GM19328 (cell line): ENCODE measurements around the gene CHURC1.
"Not testable (repeated sequence)": the region's sequence is repeated elsewhere in the genome, so short reads cannot be mapped to it uniquely, and the experiment has no call there.

Experiments
- ATAC-seq: cut with Tn5 transposase; IDR thresholded peaks from one replicate; pipeline ENCODE4 v1.9.1; 2021; ENCODE audit warnings: mild to moderate bottlenecking, moderate library complexity; ENCODE audit not compliant: unreplicated experiment

Gene CHURC1

DNA sequence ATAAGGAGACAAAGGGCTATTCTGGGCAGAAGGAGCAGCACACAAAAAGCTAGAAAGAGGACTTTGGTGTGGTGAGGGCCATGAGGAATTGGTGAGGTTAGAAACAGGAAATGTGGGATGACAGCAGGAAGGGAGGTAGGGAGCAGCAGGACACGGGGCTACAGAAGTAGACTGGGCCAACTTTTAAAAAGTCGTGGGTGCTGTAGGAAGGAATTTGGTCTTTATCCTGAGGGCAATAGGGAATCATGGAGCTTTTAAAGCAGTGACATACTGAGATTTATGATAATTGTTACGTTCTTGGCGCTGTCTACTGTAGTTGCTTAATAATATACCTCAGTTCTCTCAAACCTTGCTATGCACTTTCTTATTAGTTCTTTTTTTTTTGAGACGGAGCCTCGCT lies 8.2 kb upstream of the CHURC1 start:
- no peak for ATAC-seq

DNA sequence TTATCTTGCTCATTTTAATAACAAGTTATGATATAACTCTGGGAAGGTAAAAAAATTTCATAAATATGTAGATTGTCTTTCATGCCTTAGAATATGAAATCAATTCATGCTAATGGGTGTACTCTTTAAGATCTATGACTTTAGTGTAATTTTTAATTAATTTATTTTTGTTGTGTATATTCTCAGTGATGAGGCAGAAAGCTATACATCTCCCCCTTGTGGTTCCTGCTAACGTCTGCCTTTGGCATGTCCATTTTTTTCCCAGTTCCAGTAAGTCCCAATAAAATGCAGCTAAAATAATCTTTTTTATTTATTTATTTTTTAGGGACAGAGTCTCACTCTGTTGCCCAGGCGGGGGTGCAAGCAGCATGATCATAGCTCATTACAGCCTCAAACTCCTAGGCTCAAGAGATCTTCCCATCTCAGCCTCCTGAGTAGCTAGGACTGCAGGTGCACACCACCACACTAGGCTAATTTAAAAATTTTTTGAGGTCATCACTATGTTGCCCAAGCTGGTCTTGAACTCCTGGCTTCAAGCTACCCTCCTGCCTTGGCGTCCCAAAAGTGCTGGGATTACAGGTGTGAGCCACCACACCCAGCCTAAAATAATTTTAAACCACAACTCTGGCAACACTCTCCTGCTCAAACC lies 3.3 kb upstream of the CHURC1 start:
- no peak for ATAC-seq

DNA sequence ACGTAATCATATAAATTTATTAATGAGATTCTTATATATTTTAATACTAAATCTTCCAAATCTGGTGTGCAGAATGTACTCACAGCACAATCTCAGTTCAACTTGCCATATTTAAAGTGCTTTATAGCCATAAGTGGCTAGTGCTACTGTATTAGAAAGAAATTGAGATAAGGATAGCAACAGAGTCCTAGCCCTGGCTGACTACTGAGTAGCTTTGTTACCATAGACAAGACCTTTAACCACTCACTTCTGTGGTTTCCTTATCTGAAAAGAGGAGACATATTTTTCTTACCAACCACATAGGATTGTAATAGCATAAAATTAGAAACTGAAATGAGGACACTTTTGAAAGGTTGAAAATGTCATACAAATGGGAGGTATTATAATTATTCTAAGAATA lies 2.0 kb upstream of the CHURC1 start:
- ATAC-seq: no peak

DNA sequence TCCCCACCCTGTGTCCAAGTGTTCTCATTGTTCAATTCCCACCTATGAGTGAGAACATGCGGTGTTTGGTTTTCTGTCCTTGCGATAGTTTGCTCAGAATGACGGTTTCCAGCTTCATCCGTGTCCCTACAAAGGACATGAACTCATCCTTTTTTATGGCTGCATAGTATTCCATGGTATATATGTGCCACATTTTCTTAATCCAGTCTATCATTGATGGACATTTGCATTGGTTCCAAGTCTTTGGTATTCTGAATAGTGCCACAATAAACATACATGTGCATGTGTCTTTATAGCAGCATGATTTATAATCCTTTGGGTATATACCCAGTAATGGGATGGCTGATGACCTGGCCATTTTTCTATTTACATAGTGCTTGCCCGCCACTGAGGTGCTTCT lies 778 bp upstream of the CHURC1 start:
- not testable (repeated sequence) for ATAC-seq

DNA sequence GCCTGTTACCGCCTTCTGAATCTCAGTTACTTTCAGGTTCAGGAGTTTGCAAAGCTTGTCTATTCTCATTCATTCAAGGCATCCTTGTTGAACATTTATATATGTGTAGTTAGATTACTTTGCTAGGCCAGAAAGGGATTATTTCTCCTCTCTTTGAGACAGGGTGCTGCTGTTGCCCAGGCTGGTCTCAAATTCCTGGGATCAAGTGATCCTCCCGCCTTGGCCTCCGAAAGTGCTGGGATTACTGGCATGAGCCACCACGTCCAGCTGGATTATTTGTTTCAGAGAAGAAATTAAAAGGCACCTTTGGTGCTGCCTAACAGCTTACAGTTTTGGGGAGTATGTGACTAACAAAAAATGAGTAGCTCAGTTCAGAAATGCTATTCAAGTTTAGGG lies 772 bp downstream of the CHURC1 start:
- ATAC-seq: no peak

DNA sequence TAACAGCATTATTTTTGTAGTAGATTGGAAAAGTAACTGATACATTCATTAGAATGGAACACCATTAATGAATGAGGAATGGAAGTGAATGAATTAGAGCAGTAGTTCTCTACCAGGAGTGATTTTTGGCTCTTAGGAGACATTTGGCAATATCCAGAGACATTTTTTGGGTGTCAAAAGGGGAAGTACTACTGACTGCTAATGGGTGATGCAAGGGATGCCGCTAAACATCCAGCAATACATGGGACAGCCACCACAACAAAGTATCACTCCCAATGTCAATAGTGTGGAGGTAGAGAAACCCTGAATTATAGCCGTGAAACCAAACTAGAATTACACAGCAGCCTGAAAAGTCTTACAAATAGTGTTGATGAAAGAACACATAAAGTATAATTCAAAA lies 1.5 kb downstream of the CHURC1 start:
- no peak for ATAC-seq

DNA sequence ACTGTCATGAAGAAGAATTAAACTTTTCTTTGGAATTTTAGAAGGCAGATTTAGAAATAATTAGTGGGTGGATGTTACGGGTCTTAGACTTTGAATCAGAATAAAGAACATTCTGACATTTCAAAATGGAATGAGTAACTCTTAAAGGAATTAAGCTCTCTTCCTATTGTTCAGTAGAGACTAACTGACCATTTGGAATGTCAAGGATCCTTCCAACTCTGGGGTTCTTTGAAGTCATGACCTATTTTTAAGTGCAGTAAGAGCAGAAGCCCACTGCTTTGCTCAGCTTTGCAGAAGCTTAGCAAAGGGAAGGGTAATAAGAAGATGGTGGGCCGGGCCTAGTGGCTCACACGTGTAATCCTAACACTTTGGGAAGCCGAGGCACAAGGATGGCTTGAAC lies 4.0 kb downstream of the CHURC1 start:
- ATAC-seq: no peak

DNA sequence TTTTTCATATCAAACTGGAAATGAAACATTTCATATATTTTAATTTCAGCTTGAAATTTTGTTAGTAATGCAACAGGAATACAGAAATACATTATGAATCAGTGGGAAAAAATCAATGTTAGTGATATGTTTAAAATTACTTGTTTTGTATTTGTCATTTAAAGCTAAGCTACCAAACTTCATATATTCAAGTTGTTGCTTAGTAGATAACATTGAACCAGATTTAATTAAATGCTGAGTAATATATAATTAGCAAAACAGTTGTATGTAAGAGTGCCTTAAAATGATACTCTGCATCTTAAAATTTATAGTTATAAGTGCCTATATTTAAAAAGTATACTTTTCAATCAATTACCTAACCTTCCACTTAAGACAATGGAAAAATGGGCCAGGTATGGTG lies 5.0 kb downstream of the CHURC1 start:
- ATAC-seq: no peak

DNA sequence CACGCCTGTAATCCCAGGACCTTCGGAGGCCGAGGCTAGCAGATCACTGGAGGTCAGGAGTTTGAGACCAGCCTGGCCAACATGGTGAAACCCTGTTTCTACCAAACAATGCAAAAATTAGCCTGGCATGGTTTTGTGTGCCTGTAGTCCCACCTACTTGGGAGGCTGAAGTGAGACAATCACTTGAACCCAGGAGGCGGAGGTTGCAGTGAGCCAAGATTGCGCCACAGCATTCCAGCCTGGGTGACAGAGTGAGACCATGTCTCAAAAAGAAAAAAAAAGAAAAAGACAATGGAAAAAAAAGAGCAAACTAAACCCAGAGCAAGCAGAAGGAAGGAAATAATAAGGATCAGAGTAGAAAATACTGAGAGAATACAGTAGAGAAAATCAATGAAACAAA lies 5.4 kb downstream of the CHURC1 start:
- ATAC-seq: no peak

DNA sequence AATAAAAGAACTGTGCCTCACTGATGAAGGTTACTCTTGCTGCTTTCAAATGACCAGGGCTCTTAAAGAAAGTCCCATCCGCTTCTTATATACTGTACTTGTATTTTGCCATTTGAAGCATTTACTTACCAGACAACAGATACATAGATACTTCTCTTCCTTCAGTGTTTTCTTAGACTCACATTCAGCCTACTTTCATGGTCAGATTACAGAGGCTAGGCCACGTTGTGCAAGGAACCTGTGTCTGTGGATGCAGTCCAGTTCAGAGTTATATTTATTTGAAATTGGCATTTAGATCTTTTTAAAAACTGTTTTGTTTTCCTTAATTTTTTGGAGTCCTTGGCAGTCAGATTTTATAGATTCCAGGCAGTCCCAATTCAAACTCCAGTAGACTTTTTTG lies 6.2 kb downstream of the CHURC1 start:
- ATAC-seq: no peak

DNA sequence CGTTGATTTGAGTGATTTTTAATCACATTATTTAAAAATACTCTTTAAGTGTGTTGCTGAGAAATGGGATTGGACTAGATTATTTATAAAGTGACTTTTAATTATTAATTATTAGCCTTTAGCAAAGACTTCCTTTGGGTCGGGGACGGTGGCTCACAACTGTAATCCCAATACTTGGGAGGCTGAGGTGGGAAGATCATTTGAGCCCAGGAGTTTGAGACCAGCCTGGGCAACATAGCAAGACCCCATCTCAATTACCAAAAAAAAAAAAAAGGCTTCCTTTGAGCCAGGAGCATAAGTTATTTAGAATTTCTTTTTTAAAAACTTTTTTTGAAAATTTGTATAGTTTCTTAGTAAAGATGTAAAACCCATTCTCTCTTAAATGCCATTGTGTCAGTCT lies 8.8 kb downstream of the CHURC1 start:
- no peak for ATAC-seq

DNA sequence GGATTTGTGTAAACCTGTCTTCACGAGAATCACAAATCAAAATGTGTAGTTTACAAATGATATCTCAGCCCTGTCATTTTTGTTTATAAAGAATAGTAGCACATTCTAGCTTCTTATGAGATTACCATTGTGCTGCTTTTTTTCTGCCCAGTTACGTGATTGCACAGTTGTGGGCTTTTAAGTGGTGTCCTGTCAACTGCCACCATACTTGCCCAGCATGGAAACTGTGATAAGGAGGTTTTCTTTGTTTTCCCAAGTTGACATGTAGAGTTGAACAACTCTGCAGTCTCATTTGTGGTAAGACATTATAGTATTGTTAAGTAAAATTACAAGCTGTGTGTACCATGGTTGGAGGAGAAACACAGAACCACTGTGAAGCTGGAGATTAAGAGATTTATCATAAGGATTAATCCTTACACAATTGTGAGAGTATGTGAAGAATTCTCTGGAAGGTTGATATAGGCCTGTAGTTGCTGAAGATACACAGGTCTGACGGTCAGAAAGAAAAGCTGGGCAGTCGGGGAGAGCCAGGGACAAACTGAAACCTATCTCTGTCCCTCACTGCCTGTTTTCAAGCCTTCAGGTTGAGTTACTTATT lies 12.2 kb downstream of the CHURC1 start:
- ATAC-seq: no peak

DNA sequence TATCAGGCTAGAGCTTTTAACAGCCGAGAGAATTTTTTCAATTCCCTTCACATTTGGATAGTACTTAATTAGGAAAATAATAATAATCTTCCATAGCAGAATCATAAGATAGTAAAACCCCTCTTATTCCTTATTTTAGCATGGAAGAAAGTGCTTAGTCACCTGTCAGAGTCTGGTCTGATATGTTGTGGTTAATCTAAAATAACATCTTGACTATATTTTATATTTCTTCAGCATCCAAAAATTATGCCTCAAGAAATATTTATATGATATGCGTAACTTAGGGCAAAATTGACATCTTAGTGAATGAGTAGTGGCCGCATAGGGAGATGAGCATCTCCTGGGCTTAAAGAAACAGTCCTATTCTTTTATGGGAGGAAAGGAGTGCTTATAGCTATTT lies 12.8 kb downstream of the CHURC1 start:
- ATAC-seq: no peak

DNA sequence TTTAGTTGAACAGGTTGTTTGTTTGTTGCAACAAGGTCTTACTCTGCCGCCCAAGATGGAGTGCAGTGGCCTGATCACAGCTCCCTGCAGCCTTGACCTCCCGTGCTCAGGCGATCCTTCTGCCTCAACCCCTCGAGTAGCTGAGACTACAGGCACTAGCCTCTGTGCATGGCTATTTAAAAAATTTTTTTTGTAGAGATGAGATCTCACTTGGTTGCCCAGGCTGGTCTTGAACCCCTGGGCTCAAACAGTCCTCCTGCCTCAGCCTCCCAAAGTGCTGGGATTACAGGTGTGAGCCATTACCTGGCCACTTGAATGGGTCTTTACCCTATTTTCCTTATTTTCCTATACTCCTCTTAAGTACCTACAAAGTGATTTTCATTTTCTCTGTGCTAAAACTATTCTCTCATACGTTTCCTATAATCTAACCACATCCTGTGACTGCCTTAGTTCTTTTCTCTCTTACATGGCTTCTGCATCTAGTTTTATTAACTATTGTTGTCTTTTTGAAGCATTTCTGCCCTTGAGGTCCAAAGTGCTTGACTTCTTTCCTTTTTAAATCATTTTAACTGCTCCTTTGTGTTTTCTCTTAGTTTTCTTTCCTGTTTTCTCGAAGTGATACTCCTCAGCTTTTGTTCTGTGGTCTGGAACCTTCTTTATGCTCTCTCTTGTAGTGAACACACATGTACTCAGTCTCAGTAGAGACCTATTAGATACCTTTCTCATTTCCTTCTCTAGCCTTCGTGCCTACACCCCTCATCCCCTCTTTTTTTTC lies 14.2 kb downstream of the CHURC1 start:
- no peak for ATAC-seq

DNA sequence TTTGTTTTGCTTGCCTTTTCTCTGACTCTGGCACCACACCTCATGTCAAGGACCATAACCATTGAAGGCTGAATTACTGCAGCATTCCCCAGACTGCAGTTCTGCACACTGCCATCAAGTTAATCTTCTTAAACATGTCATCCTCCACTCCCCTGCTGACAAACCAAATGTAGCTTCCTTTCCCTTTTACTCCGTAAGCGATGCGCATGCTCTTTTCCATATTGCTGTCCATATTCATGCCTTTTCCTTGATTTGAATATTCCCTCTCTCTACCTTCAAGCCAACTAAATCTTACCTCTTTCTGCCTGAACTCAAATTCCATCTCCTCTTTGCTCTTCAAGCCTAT lies 14.7 kb downstream of the CHURC1 start:
- no peak for ATAC-seq

DNA sequence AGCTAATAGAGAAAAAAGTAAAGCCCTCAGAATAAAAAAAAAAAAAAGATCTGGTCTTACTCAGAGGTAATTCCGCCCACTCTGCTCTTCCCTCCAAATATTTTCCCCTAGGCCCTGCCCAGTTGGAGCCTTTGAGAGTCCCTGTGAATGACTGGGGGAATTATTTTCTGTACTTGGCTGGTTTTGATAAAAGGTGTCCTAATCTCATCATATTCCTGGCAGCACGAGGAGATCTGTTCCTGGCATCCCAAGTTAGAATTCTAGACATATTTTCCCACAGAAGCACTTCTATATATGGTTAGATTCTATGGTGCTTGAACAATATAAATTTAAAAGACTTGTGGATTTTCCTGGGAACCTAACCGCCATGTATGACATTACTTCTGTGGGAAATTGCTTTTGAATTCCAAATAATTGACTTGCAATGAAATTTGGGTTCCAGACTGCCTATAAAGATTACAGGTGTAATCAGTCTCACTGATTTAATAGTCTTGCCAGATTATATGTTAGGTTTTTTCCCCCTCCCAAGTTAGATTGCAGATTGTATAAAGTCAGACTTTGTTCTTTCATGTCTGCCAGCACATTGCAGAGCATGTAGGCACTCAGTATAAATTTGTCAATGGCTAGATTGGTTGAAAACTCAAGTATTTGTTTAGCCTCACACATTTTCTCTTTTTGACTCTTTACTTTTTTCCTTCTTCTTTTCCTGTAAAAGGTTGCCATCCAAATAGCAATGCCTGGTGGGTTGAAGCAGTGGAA lies 16.0 kb downstream of the CHURC1 start:
- no peak for ATAC-seq

DNA sequence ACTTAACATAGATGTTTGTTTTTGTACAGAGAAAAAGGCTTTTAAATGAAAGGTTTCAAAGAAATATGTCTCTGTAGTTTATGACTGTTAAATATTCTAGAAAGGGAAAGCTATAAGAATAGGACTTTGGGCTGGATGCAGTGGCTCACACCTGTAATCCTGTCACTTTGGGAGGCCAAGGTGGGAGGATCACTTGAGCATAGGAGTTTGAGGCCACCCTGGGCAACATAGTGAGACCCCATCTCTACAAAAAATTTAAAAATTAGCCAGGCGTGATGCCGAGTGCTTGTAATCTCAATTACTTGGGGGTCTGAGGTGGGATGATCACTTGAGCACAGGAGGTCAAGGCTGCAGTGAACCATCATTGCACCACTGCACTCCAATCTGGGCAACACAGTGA lies 16.9 kb downstream of the CHURC1 start:
- ATAC-seq: no peak

DNA sequence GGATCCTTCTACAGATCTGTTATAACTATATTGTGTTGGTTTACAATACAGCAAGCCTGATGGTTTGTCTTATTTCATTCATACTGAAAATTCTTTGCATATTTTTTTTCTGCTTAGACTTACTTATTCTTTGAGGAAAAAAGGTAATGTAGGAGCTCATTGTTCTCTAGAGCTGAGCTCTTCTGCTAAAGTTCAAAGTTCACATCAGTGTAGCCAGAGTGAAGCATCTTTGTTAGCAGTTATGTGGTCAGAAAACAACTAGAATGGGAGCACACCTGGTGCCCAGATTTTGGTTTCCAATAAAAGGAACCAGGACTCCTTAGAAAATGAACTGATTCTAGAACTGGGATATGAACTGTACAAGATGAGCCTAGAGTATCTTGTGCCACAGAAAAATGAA lies 18.0 kb downstream of the CHURC1 start:
- ATAC-seq: no peak

DNA sequence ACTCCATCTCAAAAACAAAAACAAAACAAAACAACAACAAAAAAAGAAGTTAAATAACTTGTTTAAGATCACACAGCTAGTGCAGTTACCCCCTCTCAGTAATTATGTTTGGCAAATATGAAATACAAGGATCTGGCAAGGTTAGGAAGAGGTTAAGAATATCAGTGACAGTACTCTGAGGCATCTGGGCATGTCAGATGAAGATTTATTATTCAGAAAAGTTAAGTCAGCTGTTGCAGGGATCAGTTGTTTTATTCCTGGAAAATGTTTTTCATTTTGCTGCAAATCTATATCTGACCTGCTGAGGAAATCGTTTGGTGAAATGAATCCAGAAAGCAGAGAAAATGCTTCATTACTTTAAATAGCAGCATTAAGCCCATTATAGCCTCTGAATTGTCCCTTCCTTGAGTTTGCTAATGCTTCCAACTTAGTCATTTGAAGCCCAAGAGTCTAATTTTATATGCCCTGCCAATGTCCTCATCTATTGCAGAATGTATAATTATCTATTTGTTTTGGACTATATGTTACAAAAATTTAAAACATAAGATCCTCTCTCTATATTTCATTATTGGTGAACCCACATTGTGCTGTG lies 20.2 kb downstream of the CHURC1 start:
- no peak for ATAC-seq

DNA sequence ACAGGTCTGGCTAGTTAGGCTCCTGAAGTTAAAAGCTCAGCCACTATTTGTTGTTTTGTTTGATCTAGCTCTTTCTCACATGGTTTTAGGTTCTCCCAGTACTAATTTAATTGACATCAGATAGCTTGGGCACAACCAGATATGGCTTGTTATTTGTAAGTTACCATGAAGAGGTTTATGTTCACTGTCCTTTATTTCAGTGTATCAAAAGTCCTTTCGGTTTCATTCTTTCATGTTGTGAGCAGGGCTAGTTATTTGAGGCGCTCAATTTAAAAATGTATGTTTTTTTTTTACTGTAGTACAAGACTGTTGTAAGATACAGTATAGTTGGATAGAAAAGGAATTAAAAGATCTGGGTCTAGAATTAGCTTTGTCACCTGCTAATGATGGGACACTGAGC lies 21.3 kb downstream of the CHURC1 start:
- ATAC-seq: no peak

DNA sequence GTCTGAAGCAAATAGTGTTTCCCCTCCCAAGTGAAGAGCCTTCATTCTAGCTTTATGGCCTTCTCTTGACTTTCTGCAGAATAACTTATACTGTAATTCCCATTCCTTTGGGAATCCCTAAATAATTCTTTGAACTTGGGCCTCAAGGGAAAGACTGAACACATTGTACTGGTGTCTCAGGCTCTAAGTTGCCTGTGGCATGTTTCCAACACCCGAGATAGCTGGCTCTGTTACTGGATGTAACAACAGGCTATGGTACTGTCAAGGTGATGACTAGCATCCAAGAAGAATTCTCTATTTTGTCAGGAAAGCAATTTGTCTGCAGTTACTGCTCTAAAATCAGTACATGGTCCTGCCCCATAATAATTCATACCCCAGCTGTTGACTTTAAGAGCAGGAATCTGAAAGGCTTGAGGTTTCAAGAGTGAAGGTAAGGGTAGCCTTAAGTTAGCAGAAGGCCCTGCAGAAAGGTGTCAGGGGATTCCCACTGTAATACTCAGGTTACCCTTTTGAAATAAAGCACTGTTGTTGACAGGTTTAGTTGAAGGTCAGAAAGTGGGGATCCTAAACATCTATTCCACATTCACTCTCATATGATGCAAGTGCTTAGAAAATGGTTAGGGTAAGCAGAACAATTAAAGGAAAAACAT lies 23.0 kb downstream of the CHURC1 start:
- no peak for ATAC-seq
